Measurements from ENCODE around the gene COX7A2L.

Gene COX7A2L

DNA sequence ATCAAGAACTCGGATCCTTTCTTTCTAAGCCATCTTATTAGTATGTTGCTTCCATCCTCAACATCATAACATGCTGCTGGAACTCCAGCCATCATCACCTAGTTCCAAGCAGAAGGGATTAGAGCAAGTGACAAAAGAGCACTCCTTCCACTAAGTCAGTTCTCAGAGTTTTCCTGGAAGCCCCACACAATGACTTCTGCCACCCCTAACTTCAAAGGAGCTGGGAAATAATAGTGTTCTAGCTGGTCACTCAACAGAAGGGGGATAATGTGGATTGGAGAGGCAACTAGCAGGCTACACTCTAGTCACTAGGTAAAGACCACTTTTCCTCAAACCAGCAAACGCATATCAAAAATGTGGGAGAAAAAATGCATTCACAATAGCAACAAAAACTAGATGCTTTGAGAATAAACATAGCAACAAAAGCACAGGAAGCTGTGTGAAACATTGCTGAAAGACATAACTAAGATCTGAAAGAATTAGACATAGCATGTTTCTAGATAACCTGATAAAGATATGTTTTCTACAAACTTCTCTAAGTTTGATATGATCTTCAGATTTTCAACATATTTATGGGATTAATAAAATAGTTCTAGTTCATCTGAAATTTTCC, 39.5 kb downstream of the COX7A2L start:
- DNase-seq (ENCODE audit: low spot score) = no peak
- no peak for FAIRE-seq

DNA sequence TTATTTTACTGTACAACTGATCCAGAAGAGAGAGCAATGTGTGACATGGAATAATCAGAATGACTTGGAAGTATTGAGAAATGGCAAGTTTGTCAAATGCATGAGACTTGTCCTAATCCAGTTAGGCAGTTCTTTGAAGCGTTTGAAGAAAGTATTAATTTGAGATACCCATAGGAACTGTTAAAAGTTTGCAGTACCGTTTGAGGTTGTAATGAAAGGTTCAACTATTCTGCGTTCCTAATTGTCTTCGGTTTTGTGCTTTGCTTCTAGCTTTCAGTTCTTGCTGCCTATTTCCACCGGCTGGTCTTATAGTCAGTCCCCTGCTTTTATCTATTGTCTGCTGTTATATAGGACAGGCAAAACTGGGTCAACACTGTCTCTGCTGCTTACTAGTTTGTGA, 41.8 kb downstream of the COX7A2L start:
- DNase-seq (ENCODE audit: low spot score) (no peak), FAIRE-seq (no peak)

DNA sequence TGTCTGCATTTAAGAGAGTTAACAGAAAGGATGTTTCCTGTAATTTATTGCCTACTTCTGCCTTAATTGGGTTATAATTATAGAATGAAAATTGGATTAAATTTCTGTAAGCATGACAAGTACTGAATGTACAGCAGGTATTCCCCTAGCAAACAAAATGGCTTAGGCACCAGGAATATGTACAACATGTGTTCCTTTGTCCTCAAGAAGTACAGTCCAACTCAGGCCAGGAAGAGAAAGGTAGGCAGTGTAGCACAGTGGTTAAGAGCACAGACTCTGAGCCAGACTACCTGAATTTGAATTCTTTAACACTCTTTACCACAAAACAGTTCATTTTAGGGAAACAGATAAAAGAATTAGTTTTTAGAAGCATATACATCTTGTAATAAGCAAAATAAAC, 43.1 kb downstream of the COX7A2L start:
- DNase-seq (ENCODE audit: low spot score) (no peak), FAIRE-seq (no peak)

DNA sequence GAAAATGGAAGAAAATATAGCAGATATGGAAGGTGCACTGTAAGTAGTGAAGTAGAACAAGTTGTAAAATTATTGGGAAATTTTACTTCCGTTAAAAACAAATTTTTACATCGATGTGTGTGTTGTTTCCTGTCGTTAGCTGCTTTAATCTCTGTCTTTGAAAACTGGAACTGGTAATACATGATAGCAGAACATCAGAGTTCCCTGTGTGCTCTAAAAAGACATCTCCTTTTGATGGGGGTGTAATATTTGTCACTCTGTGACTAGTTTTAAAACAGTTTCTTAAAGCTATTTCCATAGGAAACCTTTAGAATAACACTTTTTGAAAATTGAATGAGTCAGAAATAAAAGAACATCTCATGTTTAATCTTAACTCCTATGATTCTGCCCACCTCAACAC, 43.5 kb downstream of the COX7A2L start:
- no peak for DNase-seq (ENCODE audit: low spot score)
- no peak for FAIRE-seq

DNA sequence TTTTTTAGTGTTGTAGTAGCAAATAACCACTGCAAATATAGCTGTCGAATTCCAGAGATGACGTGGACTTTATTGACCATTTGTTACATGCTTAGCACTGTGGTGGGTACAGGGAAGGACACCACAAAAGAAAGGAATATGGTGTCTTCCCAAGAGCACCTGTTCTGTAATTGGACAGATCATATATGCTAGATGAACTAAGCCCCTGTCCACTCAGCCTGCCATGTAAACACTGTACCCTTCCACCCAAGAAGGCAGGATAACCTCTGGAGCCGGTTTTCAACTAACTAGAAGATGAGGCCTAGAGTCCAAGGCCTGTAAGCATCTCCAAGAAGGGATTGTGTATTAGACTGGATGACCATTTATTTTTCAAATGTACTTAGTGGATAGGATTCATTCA, 44.1 kb downstream of the COX7A2L start:
- DNase-seq (ENCODE audit: low spot score) = no peak
- FAIRE-seq = no peak

DNA sequence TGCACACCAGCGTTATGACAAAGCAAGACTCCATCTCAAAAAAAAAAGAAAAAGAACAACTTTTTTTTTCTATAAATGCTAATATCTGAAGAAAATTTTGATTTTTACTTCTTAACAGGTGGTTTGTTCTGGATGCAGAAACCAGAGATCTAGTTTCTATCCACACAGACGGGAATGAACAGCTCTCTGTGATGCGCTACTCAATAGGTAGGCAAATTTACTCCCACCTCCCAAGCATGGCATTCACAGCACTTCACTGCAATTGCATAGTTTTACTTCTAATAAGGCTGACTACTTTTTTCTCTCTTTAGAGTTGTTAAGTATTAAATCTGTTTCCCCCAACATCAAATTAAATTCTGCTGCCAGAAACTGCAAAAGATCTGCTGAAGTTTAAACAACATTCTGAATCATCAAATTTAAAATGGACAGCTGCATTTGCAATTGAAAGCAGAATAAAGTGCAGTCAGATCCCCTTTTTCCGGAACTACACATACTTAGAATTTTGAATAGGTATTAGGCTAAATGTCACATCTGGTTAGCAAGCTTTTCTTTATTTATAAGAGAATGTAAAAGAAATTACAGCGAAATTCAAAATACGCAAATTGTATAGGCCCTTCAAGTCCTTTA, 45.1 kb downstream of the COX7A2L start:
- FAIRE-seq (no peak), DNase-seq (ENCODE audit: low spot score) (no peak)

DNA sequence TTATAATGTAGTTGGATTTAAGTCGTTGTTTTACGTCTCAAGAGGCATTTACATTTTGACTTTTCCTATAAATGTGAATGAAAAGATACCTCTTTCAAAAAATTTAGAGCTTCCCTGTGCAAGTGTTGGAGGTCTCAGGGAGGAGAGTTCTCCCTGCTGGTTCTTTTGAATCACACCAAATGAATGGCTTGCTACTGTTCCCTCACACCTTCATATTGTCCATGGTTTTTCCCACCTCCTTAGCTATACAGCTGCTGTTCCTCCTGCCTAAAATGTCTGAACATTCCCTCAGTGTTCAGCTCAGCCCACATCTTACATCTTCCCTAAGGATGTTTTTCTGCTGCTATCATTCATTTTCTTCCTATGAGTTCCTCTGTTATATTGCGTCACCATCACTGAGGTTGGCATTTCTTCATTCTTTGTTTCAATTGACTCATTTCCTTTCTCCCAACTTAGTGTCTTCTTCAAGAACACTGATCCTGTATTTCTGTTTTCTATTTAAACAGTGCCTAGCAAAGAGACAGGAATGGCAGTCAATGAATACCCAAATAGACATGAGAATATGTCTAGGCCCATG, 46.0 kb downstream of the COX7A2L start:
- FAIRE-seq (peak; percentile 75), DNase-seq (ENCODE audit: low spot score) (peak; percentile 40)

DNA sequence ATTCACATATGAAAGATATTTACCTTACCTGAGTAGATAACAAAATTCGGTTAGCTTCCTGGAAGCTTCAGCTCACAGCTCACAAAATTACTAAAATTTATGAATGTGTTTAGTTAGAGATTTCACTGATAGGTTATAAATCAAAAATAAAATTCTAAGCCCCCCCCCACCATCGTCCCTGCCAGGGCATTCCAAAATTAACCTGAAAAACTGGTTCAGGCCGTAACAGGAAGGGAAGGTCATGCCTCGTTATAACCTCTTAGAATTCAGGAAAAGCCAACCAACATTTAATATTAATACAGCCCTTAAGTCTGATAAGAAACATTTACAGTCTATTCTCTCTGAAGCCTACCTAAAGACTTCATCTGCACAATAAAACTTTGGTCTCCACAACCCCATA, 48.9 kb downstream of the COX7A2L start:
- no peak for FAIRE-seq
- no peak for DNase-seq (ENCODE audit: low spot score)

DNA sequence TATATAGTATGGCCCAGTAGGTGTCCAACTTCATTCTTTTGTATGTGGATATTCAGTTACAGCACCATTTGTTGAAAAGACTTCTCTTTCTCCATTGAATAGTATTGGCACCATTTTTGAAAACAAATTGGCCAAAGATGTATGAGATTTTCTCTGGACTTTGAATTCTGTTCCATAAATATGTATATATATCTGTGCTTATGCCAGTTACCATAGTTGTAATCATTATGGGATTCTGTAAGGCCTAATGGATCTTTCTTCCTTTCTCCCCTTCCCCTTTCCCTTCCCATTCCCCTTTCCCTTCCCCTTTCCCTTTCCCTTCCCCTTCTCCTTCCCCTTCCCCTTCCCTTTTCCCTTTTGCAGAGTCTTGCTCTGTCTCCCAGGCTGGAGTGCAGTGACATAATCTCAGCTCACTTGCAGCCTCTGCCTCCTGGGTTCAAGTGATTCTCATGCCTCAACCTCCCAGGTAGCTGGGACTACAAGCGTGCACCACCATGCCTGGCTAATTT, 51.0 kb downstream of the COX7A2L start:
- FAIRE-seq (no peak), DNase-seq (ENCODE audit: low spot score) (no peak)

DNA sequence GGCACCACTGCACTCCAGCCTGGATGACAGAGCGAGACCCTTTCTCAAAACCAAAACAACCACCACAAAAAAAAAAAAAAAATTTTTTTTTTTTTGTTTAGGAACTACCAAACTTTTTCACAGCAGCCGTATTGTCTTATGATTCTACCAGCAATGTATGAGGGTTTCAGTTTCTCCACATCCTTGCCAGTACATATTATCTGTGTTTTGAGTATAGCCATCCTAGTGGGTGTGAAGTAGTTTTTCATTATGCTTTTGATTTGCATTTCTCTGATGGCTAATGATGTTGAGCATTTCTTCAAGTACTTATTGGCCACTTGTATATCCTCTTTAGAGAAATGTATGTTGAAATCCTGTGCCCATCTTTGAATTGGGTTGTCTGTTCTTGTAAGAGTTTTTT, 51.7 kb downstream of the COX7A2L start:
- no peak for FAIRE-seq

DNA sequence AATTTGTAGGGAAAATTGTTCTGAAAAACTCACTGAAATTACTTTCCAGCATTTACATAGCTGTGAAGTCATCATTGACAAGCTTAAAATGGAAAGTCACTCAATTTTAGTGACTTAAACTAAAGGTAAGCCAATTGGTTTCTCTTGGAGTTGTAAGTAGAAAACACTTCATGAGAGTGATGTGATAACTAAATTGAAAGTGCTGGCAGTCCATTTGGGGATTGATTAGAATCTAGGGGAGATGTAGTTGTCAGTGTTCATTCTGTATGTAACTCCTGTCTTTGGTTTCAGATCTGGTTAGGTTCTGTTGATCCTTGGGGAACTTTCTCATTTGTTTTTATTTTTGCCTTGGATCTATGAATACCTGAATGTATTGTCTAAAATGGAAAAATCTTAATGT, 53.8 kb downstream of the COX7A2L start:
- no peak for FAIRE-seq

More for the DNA sequence above, 51.7 kb downstream of the COX7A2L start:
- DNase-seq (ENCODE audit: low spot score) = no peak

DNA sequence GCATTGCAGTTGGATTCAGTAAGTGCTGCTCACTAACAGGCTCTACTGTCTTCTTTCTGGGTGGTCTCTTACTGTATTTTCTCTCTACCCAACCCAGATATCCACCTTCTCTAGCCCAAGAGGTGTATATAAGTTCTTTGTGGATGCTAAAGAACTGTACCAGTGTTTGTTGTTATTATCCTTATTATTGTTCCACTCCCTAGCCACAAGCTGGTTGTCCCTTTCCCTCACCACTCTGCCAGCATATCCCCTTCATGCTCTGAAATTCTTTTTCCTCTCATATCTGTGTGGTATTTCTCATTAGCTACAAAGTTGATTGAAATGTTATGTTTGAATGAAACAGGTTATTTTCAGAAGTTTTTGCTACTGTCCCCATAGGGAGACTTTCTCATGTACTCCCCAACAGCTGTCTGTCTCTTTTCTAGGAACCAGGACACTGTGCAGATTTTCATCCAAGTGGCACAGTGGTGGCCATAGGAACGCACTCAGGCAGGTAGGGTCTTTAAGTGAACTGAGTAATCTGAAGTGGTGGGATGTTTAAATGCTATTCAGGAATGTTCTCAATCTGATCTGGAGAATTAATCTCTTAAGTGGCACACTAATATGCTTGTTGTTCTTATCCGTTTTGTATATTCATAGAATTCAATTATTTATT, 56.8 kb downstream of the COX7A2L start:
- no peak for DNase-seq (ENCODE audit: low spot score)
- FAIRE-seq = no peak

More for the DNA sequence above, 53.8 kb downstream of the COX7A2L start:
- no peak for DNase-seq (ENCODE audit: low spot score)

DNA sequence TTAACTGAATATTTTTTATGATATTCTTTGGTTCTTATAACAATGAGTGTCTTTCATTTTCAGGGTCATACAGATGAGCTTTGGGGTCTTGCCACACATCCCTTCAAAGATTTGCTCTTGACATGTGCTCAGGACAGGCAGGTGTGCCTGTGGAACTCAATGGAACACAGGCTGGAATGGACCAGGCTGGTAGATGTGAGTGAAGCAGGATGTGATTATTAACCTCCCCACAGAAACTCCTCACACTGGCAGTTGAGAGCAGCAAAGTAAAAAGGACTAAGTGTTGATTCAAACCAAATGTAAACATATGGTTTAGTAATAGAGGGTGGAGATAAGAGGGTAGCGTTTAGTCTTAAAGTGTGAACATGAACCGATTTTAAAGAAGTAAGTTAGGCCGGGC, 57.8 kb downstream of the COX7A2L start:
- FAIRE-seq (no peak), DNase-seq (ENCODE audit: low spot score) (no peak)

DNA sequence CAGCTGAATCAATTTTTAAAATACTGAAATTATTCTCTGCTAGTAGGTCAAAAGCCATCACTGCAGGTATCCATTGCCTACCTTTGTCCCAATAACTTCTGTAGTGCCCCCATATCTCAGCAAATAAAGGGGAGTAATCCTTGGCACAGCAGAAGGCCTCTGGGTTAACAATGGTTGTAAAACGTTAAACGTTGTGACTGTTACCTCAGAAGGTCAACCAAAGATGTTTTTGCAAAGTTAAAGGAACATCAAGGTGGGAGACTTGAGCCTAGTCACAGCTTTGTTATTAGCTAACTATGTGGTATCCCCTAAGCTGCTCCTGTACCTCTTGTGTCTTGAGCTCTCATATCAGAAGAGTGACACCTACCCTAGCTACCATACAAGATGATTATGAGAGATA, 60.5 kb downstream of the COX7A2L start:
- FAIRE-seq = no peak
- DNase-seq (ENCODE audit: low spot score) = no peak
